ENCODE data around the gene ACP6.

DNA sequence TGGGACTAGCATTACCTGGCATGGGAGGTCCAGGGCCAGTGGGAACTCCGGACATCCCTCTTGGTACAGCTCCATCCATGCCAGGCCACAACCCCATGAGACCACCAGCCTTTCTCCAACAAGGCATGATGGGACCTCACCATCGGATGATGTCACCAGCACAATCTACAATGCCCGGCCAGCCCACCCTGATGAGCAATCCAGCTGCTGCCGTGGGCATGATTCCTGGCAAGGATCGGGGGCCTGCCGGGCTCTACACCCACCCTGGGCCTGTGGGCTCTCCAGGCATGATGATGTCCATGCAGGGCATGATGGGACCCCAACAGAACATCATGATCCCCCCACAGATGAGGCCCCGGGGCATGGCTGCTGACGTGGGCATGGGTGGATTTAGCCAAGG lies 45.8 kb downstream of the ACP6 start:
- TF ChIP-seq, protein P1, sequence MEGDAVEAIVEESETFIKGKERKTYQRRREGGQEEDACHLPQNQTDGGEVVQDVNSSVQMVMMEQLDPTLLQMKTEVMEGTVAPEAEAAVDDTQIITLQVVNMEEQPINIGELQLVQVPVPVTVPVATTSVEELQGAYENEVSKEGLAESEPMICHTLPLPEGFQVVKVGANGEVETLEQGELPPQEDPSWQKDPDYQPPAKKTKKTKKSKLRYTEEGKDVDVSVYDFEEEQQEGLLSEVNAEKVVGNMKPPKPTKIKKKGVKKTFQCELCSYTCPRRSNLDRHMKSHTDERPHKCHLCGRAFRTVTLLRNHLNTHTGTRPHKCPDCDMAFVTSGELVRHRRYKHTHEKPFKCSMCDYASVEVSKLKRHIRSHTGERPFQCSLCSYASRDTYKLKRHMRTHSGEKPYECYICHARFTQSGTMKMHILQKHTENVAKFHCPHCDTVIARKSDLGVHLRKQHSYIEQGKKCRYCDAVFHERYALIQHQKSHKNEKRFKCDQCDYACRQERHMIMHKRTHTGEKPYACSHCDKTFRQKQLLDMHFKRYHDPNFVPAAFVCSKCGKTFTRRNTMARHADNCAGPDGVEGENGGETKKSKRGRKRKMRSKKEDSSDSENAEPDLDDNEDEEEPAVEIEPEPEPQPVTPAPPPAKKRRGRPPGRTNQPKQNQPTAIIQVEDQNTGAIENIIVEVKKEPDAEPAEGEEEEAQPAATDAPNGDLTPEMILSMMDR (IDR thresholded peaks at IDR 0.05): no peak
- TF ChIP-seq EZH2 (IDR thresholded peaks at IDR 0.05) (no peak), EZH2phosphoT487 (IDR thresholded peaks at IDR 0.05) (no peak)
